HuH-7.5 (cell line): ENCODE measurements around the gene DCPS.
"Not testable (repeated sequence)": the region's sequence is repeated elsewhere in the genome, so short reads cannot be mapped to it uniquely, and the experiment has no call there.

Experiments
- DNase-seq: peaks from one replicate; pipeline ENCODE4 v3.0.0; 2011; ENCODE audit warnings: low spot score

DCPS gene

DNA sequence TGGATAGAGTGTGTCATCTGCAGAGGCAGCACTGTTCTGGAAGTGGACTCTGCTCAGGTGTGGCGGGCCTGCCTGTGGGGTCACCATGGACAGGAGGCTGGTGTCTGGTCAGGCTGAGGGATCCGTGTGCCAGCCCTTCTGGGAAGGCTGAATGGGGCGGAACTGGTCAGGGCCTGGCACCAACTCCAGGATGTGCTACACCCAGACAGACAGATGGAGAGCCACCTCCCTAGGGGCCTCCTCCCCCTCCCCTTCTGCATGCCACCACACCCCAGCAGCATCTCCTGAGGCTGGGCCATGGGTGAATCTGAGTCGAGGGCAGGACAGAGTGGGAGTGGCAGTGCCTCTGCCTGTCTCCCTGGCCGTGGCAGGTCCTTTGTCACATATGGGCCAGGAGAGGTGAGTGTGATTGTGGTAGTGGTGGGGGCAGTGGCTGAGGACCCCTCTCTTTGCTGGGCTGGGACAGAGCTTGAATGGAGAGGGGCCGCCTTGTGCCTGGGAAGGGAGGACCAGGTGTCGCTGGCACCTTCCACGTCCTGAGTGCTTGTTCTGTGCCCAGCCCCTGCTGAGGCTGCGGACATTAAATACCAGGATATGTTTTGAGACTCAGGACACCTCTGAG is 80.7 kb downstream of the DCPS start:
- DNase-seq, result no peak

DNA sequence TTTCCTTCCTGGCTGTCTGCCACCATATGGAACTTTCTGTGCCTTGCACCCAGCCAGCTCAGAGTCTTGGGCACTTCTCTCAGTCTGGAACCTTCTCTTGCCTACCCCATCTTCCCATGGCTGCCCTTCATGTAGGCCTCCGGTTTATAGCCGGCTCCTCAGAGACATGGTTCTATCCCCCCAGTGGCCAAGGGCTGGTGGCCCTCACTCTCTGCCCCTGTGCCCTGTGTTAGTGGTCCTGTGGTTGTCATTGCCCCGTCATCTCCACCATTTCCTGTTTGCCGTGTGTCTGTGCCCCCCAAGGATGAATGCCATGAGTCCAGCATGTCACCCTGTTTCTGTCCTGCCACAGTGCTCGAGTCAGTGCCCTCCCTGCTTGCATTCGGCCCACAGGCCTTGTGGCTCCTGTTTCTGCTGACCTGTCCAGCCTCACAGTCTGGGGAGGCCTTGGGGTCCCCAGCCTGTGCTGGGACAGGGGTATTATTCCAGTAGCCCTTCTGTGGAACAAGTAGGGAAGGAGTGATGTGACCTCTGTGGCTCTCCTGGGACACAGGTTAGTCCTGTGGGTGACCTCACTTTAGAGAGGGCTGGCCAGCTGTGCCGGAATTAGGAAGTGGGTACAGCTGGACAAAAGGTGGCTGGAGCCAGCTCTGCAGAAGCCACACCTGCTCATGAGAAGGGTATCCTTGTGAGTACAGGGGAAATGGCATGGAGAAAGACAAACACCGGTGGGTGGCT is 82.3 kb downstream of the DCPS start:
- DNase-seq, result no peak

DNA sequence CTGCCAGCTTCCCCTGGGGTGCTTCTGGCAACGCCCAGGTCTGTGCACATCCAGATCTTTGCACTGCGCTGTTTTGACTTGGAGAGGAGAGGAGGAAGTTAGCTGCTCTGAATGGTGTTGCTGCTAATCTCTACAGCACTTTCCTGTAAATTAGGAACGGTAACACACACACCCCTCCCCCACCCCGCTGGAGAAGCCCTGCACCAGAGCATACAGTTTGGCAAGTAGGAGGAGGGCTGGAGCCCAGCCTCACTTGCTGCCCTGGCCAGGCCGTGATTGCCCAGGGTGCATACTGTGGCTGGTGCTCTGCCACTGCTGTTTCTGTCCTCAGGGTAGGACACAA is 82.8 kb downstream of the DCPS start:
- not testable (repeated sequence) for DNase-seq

DNA sequence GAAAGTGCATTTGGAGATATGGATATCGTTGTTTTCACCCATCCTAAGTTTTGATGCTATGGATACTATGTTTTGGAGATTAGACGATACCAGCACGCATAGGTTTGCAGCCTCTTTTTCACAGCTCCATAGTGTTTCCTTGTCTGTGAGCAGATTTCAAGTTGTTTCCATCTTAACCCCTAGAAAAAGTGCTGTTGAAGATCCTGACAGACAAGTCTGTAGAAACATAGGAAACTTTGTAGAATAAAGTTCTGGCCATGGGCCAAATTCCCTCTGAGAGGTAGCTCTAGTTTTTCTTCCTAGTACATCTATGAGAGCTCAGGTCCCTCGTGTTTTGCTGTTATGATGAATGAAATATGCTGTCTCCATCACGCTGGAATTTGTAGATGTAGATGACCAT is 84.0 kb downstream of the DCPS start:
- DNase-seq, result no peak

DNA sequence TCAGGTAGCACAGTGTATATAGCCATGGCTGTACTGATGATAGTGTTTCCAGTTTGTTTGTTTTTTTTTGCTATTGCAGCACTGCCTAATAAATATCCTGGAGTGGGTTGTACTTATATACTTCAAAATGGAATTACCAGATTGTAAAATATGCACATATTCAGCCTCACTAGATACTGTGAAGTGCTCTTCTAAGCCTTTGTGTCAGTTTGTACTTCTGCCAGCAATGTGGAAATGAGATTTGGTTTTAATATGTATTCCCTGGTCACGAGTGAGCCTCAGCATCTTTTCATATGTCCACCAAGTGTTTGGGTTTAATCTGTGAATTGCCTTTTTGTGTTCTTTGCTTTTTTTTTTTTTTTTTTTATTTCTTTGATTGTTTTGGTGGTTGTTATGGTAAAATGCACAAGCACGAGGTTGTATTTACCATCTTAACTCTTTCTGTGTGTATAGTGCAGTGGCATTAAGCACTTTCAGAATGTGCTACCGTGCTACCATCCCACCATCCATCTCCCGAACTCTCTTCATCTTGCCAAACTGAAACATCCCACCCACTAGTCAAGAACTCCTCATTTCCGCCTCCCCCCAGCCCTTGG is 86.5 kb downstream of the DCPS start:
- no peak for DNase-seq

DNA sequence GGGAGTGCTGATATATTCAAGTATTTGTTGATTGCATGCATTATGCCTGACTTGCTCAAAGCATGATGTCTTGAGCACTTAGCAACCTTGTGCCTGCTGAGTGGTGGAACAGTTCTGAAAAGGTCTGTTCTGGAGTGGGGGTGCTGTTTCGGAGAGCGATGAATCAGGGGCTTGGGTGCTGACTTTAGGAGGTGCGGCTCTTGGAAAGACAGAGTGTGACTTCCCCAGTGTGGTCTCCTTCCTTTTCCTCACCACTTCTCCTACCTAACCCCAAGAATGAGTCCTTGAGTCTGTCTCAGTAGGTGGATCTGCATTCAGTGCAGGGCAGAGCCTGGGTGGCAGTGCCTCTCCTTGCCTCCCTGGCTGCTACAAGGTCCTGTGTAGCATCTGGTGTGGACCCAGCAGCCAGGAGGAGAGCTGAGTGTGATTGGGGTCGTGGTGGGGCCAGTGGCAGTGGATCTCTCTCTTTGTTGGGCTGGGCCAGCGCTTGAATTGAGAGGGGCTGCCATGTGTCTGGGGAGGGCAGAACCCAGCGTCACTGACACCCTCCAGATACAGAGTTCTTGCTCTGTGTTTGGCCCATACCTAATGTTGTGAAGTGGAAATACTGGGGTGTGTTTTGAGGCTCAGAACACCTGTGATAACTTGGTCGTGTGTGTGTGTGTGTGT is 87.6 kb downstream of the DCPS start:
- no peak for DNase-seq

DNA sequence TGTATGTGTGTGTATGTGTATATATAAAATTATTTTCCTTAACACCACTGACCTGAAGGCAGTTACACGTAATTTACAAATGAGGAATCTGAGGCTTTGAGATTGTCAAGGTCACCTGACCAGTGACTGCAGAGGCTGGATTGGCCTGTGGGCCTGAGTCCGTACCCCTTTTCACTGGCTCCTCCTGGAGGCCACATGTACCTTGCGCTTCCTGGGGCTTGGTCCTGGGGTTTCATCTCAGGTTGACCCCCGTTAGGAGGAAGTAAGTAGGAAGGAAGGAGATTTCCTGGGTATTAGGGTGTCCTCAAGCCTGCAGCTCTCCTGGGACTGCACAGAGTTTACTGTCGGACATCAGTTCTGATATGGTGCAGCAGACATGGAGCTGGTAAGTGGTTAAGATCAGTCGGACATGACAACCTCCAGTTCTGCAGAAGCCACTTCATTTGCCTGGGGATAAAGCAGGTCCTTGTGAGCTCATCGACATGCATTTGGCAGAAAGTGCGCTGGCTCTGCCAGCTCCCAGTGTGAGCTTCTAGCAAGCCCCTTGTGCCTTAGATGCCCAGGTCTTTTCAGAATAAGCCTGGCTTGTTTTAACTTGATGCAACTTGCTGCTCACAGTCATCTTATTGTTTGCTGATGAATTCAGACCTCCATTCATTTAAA is 88.2 kb downstream of the DCPS start:
- no peak for DNase-seq

DNA sequence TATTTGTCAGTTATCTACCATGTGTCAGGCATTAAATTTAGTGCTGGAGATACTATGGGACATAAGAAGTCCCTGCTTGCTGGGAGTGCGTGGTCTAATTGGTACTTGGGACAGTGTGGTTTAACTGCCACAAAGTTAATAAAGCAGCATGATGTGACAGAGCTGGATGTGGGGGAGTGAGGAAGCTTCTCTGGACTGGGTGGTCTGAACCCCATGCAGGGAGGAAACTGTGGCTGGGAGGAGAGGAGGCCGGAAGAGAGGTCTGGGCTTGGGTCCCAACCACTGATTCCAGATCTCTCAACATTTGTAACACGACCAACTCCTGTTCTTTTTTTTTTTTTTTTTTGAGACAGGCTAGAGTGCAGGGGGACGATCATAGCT is 88.8 kb downstream of the DCPS start:
- no peak for DNase-seq

DNA sequence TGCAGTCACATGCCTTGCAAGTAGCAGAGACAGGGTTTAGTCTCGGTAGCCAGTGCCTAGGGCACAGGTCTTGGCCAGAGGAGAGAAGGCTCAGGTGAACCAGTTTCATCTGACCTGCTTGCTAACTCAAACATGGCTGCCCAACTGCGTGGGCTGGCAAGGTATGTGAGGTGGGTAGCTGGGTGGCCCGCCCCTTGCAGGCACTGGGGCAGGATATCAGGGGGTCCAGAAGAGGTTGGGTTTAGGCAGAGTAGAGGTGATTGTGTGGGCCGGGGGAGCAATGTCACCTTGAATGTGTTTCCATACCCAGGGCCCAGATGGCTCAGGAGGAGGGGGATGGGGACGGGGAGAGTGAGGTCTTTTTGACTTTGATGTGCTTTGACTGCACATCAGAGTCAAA is 89.3 kb downstream of the DCPS start:
- DNase-seq, result no peak

DNA sequence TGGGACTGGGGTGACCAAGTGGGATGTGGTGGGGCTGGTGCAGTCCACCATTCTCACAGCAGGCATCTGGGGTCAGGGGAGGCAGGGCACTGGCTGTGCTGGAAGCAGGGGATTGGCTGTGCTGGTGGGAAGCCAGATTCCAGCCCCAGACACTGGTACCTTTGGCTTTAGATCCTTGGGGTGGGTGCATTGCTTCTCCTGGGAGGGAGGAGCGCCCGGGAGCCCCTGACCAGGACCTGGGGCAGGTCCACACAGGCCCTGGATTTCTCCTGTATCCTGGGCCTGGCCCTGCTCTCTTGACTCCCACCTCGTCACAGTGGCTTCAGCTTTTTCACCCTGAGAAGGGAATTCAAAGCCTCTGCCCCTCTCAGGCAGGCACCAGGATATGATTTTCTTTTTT is 90.2 kb downstream of the DCPS start:
- no peak for DNase-seq

DNA sequence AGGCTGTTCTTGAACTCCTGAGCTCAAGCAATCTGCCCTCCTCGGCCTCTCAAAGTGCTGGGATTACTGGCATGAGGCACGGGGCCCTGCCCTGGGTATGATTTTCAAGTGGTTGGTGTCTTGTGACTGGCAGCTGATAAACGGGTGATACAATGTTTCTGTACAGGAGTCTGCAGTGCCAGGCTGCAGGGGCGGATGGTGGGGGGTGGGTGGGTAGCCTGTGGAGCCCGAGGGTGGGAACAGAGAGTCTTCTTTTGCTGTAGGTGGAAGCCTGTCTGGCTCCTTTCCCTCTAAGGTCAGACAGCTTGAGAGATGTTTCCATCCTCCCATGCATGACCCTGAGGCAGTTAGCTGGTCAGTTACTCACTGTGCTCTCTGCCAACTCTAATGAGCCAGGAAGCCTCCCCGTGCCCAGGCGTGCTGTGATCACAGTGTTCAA is 90.8 kb downstream of the DCPS start:
- DNase-seq, result not testable (repeated sequence)
